NCI-H1092 treated with DMSO at 0.1 percent for 48 hours (cell line): ENCODE results near the gene MTMR1.

Experiments used
- DNase-seq: peaks from one replicate; lab custom pipeline; 2025; lab: John Stamatoyannopoulos, UW

MTMR1 gene

DNA sequence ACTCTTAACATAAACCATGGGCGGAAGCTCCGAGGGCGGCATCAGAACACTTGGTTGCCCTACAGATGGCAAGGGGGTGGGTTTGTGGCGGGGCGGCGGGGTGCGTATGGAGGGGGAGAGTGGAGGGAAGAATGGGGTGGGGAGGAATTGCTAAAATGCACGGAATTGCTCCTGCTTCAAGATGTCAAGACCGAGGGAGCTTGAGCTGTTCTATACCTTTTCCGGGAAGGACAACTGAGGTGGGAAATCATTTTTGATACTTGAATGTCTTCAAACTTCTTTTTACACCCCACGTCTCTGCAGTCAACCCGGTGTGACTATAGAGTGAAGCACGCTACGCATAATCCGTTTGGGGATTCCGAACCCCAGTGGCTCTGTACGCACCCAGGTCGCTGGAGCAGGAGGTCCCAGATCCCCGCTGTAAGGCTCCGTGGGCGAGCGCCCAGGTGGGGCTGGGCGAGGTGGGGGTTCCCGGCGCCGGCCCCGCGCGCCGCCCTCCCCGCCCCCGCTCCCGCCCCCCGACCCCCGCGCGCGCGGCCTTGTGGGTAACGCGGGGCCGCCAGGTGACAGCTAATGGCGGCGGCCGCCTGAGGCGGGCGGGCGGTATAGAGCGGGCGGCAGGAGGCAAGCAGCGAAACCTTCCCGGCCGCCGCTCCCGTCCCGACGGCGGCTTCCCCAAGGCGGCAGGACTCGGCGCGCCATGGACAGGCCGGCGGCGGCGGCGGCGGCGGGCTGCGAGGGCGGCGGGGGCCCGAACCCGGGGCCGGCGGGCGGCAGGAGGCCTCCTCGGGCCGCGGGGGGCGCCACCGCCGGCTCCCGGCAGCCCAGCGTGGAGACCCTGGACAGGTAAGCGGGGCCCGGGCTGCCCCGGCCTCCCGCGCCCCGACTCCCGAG, at the start of gene MTMR1:
Gene MTMR1, plus strand, starts transcription at position 566 of the 894 bp plus-strand sequence. Its CDS starts 135 bp downstream, at position 701.
- peak; percentile 54 for DNase-seq

DNA sequence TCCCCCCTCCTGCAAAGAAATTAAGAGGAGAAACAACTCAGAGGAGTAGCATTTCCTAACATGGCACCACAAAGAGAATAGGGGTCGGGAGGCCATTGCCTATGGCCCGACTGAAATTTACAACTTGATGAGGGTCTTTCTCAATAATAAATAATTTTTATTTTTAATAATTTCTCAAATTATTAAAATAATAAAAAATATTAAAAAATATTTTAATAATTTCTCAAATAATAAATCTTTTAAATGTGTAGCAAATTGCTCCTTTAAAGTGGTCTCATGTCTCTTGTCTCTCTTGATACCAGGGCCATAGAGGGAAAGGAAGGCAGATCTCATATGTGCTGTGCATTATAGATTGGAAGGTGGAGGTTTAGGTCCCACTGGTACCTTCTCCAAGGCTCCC, 49.2 kb upstream of the MTMR1 start:
- no peak for DNase-seq

DNA sequence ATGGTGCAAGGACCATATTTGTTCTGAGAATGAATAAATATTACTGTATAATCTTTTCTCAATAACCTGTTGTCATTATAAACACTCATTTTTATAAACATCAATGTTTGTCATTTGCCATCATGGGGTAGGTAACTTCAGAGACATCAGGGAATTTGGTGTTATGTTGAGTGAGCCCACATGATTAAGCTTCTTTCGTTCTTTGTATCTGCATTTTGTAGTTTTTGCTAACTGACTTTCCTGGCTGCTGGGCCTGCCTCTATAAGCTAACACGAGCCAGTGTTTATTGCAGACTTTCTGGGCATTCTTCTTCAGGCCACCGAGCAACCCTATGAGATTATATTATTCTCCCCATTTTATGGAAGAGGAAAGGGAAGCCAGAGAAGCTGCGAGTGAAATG, 48.8 kb upstream of the MTMR1 start:
- DNase-seq: no peak

DNA sequence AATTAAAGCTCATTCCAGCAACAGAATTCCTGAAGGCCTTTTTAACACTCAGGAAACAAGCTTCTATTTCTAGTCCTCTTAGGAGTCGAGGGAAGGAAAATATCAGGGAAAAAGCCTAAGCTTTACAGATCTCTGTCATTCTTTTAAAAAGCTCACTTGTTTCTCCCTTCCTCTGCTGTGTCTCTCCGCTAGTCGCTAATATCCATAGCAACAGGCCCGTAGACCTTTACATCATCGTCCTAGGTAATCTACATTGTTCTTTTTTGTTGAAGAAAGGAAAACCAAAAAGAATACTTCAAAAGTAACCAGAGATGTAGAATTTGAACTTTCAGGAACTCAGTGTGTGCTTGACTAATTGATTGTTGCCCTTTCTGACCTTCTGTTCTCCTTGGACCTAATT, 45.9 kb upstream of the MTMR1 start:
- no peak for DNase-seq

DNA sequence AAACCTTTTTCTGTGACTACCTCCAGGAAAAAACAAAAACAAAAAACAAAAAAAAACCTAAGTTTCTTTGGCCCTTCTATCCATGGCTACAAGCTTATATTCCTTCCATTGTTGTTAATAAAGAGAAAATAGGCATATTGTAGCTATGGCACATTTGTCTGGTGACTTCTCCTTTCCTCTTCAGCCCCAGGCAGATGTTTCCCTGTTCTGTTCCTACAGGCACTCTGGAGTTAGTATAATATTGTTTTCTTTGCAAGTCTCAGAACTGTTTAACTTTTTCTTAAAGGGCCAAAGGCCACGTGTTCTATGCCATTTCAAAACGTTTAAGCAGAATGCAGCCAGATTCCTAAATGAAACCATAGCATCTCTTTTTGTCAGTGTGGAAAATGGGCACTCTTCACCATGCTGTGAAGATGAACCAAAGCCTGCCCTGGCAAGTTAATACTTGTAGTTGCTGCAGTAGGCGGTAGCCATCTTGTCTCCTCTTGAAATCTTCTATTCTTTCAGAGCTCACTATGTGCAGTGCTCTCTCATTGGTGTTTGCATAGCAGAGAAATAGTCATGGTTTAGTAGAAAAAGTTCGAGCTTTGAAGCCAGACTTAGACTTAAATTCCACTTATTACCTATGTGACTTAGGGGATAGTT, 44.8 kb upstream of the MTMR1 start:
- no peak for DNase-seq

DNA sequence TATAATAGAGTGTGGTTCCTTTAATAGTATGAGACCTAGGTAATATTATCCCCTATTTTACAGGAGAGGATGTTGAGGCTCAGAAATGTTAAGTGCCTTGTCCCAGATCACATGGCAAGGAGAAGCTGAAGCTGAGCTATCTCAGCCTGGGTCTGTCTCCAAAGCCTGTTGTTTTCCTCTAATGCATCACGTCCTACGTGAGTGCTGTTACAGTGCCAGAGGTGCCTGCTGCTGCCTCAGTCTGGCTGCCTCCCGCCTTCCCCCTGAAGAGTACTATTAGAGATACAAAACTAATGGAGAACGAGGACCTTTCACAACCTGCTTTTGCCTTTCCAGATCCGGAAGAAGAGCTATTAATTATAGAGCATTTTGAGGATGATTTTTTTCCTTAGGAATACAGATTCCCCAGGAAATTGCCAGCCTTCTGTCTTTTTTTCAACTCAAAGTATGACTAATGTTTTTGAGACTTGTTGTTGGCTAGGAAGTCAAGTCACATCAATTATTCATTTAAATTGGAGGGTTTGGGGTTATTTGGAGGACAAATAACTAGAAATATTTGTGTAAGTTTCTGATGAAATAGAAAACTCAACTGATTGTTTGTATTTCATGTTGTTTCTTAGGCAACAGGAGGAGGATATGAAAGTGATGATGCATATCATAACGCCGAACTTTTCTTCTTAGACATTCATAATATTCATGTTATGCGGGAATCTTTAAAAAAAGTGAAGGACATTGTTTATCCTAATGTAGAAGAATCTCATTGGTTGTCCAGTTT, 43.9 kb upstream of the MTMR1 start:
- DNase-seq: peak; percentile 15

DNA sequence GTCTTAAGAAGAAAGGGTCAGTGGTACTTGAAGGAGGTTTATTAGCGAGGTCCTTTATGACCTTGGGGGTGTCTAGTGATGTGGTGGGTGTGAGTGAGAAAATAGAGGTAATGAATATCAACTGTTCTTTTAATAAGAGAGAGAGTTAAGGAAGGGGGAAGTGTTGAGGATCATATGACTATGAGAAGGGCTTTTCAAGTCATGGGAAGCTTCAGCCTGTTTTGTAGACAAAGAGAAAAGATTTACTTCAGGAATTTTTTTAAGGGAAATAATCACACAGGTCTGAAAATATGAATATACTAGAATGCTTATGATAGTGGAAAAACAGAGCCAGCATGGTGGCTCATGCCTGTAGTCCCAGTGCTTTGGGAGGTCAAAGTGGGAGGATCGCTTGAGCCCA, 41.3 kb upstream of the MTMR1 start:
- DNase-seq: no peak

DNA sequence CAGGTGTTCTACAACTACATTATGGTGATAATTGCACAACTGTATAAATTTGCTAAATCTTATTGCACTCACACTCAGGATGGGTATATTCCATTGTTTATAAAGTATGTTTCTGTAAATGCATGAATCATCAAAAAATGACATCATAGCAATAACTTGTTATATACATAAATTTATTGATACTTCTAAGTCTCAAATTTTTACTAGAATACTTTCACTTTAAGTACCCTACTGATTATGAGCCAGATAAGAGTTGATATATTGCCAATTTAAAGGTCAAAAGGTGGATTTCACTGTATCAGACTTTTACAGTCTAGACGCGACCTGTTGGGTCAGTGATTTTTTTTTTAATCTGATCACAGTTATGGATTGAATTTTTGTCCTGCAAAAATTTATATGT, 37.4 kb upstream of the MTMR1 start:
- no peak for DNase-seq

DNA sequence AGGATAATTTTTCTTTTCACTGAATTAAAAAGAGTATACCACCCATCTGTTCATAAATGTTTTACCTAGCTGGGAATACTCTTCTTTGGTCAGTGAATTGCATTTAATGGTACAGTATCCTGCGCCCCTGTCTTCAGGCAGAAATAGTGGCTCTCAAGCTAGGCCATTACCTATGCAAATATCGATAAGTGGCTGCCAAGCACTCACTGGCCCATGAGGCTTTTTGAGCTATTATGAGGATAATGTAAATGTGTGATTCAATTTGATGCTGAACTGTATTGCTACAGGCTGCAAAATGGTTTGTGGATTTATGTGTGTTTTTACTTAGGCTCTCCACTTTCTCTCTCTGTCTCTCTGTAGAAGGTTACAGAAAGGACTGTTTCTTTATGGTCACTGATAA, 30.1 kb upstream of the MTMR1 start:
- peak; percentile 88 for DNase-seq

DNA sequence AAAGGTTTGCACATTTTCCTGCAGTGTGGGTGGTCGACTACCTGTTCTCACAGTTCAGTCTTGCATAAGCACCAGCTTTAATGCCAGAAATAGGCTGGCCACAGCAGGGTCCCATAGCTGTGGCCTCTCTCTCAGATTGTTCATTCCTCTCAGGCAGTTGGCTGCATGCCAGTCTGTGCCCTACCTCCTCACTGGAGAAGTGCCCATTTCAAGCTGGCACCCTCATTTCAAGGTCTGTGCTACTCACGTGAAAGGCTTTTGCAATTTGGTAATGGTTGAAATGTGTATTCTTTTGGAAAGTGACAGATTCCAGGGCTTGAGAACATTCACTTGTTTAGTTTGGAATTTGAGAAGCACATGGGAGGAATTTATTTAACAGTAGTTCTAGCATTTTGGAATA, 28.9 kb upstream of the MTMR1 start:
- peak; percentile 92 for DNase-seq

DNA sequence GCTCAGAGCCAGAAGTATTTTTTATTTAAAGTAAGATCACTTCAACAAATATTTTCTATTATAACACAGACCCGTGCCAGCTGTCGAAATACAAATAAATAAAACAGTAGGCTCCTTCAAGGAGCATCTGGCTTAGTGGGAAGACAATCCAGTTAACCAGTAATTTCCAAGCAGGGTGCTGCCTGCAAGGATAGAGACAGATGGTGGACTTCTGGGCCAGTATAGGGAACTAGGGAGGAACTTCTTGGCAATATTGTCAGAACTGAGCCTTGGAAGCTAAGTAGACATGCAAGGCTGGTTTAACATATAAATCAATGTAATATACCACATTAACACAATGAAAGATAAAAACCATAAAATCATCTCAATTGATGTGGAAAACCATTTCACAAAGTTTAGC, 17.0 kb upstream of the MTMR1 start:
- no peak for DNase-seq

DNA sequence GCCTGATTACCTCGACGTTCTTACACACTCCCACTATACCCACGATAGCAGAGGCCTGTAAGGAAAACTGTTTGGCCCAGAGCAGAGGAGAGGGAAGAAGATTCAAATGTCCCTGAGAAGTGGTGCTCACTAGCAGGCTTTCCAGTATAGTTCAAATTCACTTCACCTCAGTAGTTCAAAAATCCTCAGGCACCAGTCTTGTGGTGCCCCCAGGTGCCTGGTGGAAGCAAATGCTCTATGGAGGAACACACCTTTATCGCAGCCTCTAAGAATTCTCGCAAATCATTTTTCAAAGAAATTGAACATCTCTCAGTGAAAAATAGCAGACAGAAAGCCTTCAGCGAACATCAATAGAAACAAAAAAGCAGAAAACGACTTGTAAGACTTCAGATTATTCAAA, 12.2 kb upstream of the MTMR1 start:
- peak; percentile 58 for DNase-seq

DNA sequence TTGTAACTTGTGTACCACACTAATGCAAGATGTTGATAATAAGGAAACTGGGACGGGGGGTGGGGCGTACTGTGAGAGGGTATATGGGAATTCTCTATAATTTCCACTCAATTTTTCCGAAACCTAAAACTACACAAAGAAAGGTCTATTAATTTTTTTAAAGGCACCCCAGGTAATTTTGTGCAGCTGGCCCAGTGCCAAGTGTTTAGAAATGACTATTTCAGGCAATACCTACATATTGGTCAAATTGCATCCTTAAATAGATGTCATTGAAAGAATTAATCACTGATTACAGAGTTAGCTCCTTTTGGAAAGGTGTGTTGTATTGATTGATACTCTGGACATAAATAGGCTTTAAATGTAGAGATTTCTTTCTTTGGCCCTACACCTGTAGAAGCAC, 10.1 kb upstream of the MTMR1 start:
- no peak for DNase-seq

DNA sequence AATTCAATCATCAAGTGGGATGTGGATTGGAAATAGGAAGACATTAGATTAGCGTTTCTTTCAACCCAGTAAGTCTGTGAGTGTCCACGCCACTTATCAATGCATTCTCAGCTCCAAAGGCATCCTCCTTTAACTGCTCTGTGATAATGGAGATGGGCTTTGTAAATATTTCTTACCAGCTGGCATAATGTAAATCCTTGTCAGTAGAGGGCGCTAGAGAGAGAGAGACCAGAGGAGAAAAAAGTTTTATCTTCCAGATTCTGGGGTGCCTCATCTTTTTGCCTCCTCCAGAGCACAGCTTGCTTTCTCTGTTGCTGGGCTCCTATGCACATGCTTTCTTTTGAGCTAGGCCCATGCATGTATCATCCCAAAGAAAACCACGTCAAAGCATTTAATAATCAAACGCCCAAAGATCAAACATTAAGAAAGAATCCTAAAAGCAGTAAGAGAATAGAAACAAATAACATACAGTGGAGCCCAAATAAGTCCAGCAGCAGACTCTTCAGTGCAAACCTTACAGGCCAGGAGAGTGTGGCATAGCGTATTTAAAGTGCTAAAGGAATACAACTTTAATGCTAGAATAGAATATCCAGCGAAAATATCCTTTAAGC, 9.6 kb upstream of the MTMR1 start:
- DNase-seq: peak; percentile 25

DNA sequence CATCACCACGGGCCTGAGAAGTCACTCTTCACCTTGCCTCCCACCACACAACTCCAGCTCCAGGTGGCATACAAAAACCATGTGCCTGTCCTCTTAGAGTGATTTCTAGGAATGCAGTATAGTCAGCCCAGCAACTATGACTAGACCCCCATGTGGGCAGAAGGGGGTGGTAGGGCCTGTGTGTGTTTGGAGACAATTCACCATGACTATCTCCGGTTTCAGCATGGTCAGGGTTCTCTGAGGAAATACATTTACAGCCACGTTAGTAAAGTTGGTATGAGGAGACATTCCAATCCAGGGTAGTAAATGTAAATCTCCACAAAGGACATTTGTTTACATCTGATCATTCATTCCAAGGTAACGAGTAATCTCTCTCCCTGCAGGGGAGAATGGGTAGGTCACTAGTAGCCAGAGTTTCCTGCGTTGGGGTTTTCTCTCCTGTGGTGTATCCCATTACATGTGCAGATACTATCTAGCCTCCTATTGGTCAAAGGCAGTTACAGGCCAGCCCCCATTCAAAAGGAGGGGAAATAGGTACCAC, 4.2 kb upstream of the MTMR1 start:
- no peak for DNase-seq

DNA sequence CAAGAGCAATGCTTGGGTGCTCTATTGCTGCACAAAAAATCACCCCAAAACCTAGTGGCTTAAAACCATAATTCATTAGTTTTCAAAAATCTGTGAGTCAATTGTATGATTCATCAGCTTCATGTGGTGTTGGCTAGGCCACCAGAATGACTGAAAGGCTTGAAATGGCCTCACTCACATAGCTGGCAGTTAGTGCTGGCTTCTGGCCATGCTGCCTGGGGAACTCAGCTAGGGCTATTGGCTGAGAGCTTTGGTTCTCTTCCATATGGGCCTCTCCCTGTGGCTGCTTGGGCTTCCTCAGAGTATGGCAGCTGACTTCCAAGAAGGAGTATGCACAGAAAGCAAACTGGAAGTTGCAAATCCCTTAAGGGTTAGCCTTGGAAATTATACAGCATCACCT, 3.1 kb upstream of the MTMR1 start:
- no peak for DNase-seq

DNA sequence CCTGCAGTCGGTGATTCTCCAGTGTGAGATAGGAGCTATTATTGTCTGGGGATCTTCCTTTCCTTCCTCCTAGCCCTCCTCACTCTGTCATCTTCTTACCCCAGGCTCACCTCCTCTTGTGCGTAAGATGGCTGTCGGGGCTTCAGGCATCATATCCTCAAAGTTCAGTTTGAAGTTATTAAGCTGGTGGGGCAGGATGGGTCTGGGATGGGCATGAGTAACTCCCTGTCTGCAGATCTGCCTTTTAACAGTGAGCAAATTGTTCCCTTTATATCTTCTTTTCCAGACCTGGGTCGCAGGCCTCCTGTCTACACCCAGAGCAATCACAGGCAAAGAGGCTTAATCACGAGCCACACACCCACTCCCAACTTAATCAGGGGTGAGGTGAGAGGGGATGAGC, 900 bp upstream of the MTMR1 start:
- no peak for DNase-seq

DNA sequence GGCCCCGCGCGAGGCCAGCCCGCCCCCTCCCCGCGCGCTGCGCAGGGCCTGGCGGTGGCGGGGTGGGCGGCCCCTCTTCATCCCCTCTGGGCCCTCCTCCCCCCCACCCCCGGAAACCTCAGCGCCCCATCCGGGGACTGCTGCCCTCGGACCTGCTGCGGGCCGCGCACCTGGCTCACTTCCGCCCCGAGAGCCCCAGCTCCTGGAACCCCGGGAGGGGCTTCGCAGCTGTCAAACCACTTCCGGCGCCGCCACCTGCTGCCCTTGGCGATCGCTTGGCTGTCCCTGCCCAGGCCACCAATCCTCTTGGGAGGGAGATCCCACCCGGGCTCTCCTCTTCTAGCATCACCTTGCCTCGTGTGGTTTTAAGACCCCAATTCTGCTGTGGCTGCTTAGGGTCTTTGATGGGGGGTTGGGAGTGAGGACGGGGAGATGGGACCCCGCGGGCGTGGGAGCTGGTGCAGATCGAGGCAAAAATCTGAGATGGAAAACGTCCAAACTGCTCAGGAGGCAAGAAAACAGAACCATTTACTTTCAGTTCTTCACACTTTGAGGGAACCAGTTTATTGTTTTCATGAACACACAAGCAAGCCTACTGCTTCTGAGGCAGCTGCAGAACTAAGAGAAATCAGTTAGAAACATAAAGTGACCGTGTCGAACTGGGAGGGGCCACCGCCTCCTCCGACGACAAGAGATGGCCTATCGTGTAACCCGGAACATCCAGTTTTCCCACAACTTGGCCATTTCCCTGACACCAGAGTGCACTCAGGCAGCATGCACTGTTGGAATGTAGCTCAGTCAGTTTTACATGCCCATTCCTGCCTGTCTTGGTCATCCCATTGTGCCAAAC, 754 bp downstream of the MTMR1 start:
- DNase-seq: peak; percentile 76

DNA sequence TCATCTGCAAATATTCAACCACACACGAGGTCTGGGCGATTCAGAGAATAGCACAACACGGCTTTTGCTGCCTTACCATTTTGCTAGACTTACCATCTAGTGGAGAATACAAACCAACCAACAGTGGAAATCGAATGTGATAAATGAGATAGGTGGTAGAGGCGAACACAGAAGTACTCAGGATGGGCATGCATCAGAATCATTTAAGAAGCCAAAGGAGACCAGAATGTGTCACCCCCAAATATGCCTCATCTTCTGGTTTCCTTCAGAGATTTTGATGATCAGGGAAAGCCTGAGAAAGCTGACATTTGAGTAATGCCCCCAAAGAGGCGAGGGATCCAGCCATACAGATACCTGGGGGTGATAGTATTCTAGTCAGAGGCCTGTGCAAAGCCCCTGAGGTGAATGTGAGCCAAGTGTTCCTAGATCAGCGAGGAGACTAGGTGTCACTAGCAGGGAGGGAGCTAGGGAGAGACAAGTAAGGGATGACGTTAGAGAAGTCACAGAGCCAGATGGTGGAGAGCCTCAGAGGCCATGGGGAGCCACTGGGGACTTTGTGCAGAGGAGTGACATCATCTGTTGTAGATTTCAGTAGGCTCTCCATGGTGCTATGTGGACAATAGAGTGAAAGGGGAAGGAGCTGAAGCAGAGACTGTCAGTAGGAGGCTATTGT, 1.7 kb downstream of the MTMR1 start:
- no peak for DNase-seq

DNA sequence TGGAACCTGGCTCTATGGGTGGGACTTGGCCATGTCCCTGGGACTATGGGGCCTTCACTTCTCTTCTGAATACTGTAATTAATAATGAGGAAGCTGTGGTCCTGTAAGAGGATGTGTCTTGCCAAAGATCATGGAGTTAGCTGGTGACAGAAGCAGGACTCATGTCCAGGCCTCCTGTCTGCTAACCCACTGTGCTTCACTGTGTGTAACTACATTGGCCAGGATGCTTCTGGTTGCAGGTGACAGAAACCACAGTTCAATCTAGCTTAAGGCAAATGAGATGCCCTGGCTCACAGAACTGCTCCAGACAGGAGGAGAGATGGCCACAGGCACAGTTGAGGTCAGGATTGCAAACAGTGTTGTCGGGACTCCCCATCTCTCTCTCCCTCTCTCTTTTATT, 3.1 kb downstream of the MTMR1 start:
- DNase-seq: no peak

DNA sequence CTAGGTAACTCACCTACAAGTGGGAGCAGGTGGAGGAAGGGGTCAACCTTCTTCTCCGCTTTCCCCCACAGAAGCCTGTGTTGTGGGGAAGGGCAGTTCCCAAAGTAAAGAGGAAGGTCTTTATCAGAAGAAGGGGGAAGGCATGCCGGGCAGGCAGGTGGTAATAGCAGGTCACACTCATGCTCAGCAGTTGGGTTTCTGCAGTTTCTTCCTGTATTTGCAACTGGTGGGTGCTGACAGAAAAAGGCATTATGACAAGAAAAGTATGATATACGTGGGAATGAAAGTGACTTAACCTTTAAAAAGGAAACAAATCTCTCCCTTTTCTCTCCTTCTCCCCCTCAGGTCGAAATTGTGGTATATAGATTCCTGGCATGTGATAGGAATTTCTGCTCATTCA, 3.7 kb downstream of the MTMR1 start:
- no peak for DNase-seq
